ENCODE results near the gene CLPTM1. TPM values are rescaled to one million over a fixed set of nuclear protein-coding genes. Genes with fewer than 3 reads are reported as not detected.

The CLPTM1 gene
- total RNA-seq, 2 experiments from 2014 or later = 70.6 to 72.8 TPM

GRCh38 chr19:45038931-45039893 lies 84.0 kb downstream of the CLPTM1 start, which contains the start of gene CLASRP:
Gene CLASRP (plus strand): TSS chr19:45039045. CDS start chr19:45040213, 1,168 bp downstream.
- DNase-seq = peak; percentile 90
- no peaks in the 10 kb centered on the region for H3K27me3 Mint-ChIP-seq
- peak within 1 kb of the TSS; percentile 99 for H3K27ac Mint-ChIP-seq
- POLR2A ChIA-PET = interaction anchor here (0.6 to 1.2 kb wide), 3 partner anchors 53 to 132 kb away, joined by 3 to 4 read pairs (median 4); no protein-coding TSS in a partner anchor
- peaks cover 39% of the 10 kb centered on the region for H3K4me1 Mint-ChIP-seq
- CTCF ChIA-PET = interaction anchor here (0.6 to 4.6 kb wide), 11 partner anchors 8 to 378 kb away, joined by 3 to 19 read pairs (median 4); no protein-coding TSS in a partner anchor
- H3K4me3 Mint-ChIP-seq = peak within 1 kb of the TSS; percentile 95
- H3K9me3 Mint-ChIP-seq = no peaks in the 10 kb centered on the region
- peaks cover 46% of the 10 kb centered on the region for H3K36me3 Mint-ChIP-seq (ENCODE audit: low read depth)

GRCh38 chr19:45040059-45040771 lies 85.0 kb downstream of the CLPTM1 start:
- DNase-seq = no peak
- Mint-ChIP-seq H3K36me3 (ENCODE audit: low read depth) (peaks cover 50% of the 10 kb centered on the region), H3K27me3 (no peaks in the 10 kb centered on the region), H3K27ac (no peak overlapping the region), H3K4me1 (peaks cover 42% of the 10 kb centered on the region), H3K4me3 (peak overlapping the region; percentile 95), H3K9me3 (no peaks in the 10 kb centered on the region)
- CTCF ChIA-PET = interaction anchor here (0.6 to 4.6 kb wide), 9 partner anchors 9 to 379 kb away, joined by 3 to 19 read pairs (median 4); no protein-coding TSS in a partner anchor
- POLR2A ChIA-PET = interaction anchor here (1.2 kb wide), 1 partner anchor 52 kb away, joined by 4 read pairs; no protein-coding TSS in a partner anchor

- Mint-ChIP-seq H3K36me3 (ENCODE audit: low read depth) (peaks cover 45% of the 10 kb centered on the region), H3K9me3 (no peaks in the 10 kb centered on the region), H3K27ac (no peak overlapping the region), H3K4me1 (peaks cover 50% of the 10 kb centered on the region), H3K4me3 (peak overlapping the region; percentile 17), H3K27me3 (no peaks in the 10 kb centered on the region)
- ChIA-PET CTCF (interaction anchor here (1.7 to 4.6 kb wide), 2 partner anchors 14 to 19 kb away, joined by 3 to 19 read pairs; no protein-coding TSS in a partner anchor), POLR2A (no interaction called here)
- DNase-seq = no peak
These were observed 85.9 kb downstream of the CLPTM1 start for GRCh38 chr19:45041125-45041524.

Other genes with a start within 250 kb of the CLPTM1 start
- gene BCL3, start 206.7 kb upstream of the CLPTM1 start, total RNA-seq = 10 to 100 TPM; 38.7 to 40.2 TPM
- not detected for gene CBLC, start 177.5 kb upstream of the CLPTM1 start, total RNA-seq
- not detected for gene BCAM, start 146.3 kb upstream of the CLPTM1 start, total RNA-seq
- gene NECTIN2, start 109.1 kb upstream of the CLPTM1 start, total RNA-seq = not detected
- gene TOMM40, start 64.1 kb upstream of the CLPTM1 start, total RNA-seq = 10 to 100 TPM; 55.7 to 65.3 TPM
- under 1 TPM; 0.45 to 0.75 TPM for gene APOE, start 49.6 kb upstream of the CLPTM1 start, total RNA-seq
- not detected for gene APOC1, start 40.8 kb upstream of the CLPTM1 start, total RNA-seq
- gene APOC4, start 13.1 kb upstream of the CLPTM1 start, total RNA-seq = not detected
- not detected for gene APOC2, start 9.3 kb upstream of the CLPTM1 start, total RNA-seq
- 10 to 100 TPM; 16.8 to 20.0 TPM for gene RELB, start 46.1 kb downstream of the CLPTM1 start, total RNA-seq
- 100 to 1,000 TPM; 101 to 109 TPM for gene CLASRP, start 83.7 kb downstream of the CLPTM1 start, total RNA-seq
- 1 to 10 TPM; 4.0 to 4.1 TPM for gene ZNF296, start 121.1 kb downstream of the CLPTM1 start, total RNA-seq
- 10 to 100 TPM; 27.1 to 30.0 TPM for gene GEMIN7, start 123.9 kb downstream of the CLPTM1 start, total RNA-seq
- gene PPP1R37, start 137.8 kb downstream of the CLPTM1 start, total RNA-seq = 10 to 100 TPM; 21.1 to 21.7 TPM
- under 1 TPM in 1 of 2 experiments, not detected in 1; 0.17 TPM for gene NKPD1, start 205.6 kb downstream of the CLPTM1 start, total RNA-seq
- gene TRAPPC6A, start 222.9 kb downstream of the CLPTM1 start, total RNA-seq = 10 to 100 TPM; 55.1 to 64.2 TPM
- 10 to 100 TPM; 15.3 to 19.7 TPM for gene BLOC1S3, start 223.4 kb downstream of the CLPTM1 start, total RNA-seq